Measurements from ENCODE around the gene SMAD7. TPM values are rescaled to one million over a fixed set of nuclear protein-coding genes. Genes with fewer than 3 reads are reported as not detected.

SMAD7 gene
- total and polyA plus RNA-seq, 4 donors, result 27.3 to 98.8 (median 44.2) TPM

DNA sequence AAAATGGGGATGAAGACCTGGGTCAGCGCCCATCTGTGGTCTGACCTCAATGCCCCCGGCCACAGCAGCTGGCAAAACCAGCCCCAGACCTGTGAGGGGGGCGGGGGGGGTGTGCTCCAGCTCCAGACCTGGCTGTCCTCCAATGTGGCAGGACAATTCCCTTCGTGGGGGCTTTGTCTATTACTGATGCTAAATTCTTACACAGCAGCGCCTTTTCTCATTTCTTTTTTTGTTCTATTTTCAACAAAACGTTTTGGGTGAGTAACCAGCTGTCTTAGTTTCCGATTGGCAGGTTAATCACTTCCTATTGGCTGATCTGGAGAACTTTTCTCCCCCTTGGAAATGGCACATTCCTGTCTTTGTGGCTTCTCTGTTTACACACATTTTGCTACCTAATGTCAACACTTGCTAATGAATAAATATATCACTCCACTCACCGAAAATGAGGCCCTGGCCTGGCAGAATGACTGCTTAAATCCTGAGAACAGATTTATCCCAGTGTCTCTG, 4.4 kb downstream of the SMAD7 start:
- intact Hi-C loops (cut with DNase I), result loop anchor here (2.0 to 10.0 kb wide), 2 partner anchors 272 kb away; no protein-coding TSS in a partner anchor
- peak overlapping the region; percentile 65 to 99 for H3K4me3 ChIP-seq (ENCODE audit: low read length in 2 of 2)
- DNase-seq, result peak in 1 of 2 donors; percentile 71
- no peaks in the 10 kb centered on the region for H3K27me3 ChIP-seq (ENCODE audit: control insufficient read depth in 1 of 2, insufficient read depth in 2 of 2, low read length in 1 of 2)
- H3K9me3 ChIP-seq (ENCODE audit: control insufficient read depth, low read length), result no peaks in the 10 kb centered on the region
- H3K36me3 ChIP-seq (ENCODE audit: control insufficient read depth in 1 of 2, insufficient read depth in 2 of 2, low read length in 1 of 2), result peaks cover 0 to 2% of the 10 kb centered on the region in 2 donors
- WGBS, 2 donors, result 6 to 8% methylated on average over 8 of the region's 8 CpGs
- ATAC-seq (ENCODE audit: low FRiP score), result no peak
- H3K27ac ChIP-seq (ENCODE audit: low read depth in 1 of 2, low read length in 2 of 2), result peak overlapping the region; percentile 17 to 52
- peaks cover 2 to 6% of the 10 kb centered on the region in 2 donors for H3K4me1 ChIP-seq (ENCODE audit: control insufficient read depth in 1 of 2, insufficient read depth in 2 of 2, low read length in 2 of 2)

DNA sequence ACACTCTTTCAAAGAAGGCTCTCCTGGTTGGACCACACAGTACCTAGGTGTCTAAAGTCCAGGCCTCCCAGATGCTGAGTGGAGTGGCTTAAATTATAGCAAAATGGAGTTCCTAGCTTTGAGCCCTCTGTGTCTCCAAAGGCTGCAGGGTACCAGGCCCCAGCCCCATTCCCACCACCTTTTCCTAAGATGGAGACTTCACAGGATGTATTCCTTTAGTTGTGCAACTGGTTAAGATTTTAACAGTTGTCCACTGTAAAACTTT, 4.9 kb downstream of the SMAD7 start:
- H3K36me3 ChIP-seq (ENCODE audit: control insufficient read depth in 1 of 2, insufficient read depth in 2 of 2, low read length in 1 of 2), result peaks cover 0 to 2% of the 10 kb centered on the region in 2 donors
- intact Hi-C loops (cut with DNase I), result loop anchor here (2.0 to 10.0 kb wide), 2 partner anchors 271 kb away; no protein-coding TSS in a partner anchor
- H3K27ac ChIP-seq (ENCODE audit: low read depth in 1 of 2, low read length in 2 of 2), result peak overlapping the region; percentile 52 to 79
- DNase-seq (no peak), ATAC-seq (ENCODE audit: low FRiP score) (no peak)
- peak overlapping the region; percentile 65 to 99 for H3K4me3 ChIP-seq (ENCODE audit: low read length in 2 of 2)
- H3K9me3 ChIP-seq (ENCODE audit: control insufficient read depth, low read length), result no peaks in the 10 kb centered on the region
- no peaks in the 10 kb centered on the region for H3K27me3 ChIP-seq (ENCODE audit: control insufficient read depth in 1 of 2, insufficient read depth in 2 of 2, low read length in 1 of 2)
- peaks cover 2 to 6% of the 10 kb centered on the region in 2 donors for H3K4me1 ChIP-seq (ENCODE audit: control insufficient read depth in 1 of 2, insufficient read depth in 2 of 2, low read length in 2 of 2)

DNA sequence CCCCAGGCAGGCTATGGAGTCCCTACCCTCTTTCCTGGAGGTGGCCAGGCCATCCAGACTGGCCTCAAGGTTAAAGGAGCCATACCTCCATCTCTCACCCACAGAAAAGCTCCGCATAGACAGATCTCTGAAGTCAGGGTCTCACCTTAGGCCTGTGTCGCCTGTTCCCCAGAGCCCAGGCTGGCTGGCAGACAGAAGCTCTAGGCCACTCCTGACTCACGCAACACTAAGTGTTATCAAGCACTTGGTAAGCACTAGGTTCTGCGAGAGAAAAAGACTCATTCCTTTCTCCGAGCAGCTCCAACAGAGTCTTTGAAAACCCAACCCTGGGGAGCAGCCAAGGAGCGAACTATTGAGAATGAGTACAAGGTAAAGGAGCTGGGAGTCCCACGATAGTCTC, 6.1 kb downstream of the SMAD7 start:
- ATAC-seq (ENCODE audit: low FRiP score), result no peak
- peaks cover 2 to 6% of the 10 kb centered on the region in 2 donors for H3K4me1 ChIP-seq (ENCODE audit: control insufficient read depth in 1 of 2, insufficient read depth in 2 of 2, low read length in 2 of 2)
- peak overlapping the region; percentile 72 to 93 for H3K27ac ChIP-seq (ENCODE audit: low read depth in 1 of 2, low read length in 2 of 2)
- peaks cover 0 to 2% of the 10 kb centered on the region in 2 donors for H3K36me3 ChIP-seq (ENCODE audit: control insufficient read depth in 1 of 2, insufficient read depth in 2 of 2, low read length in 1 of 2)
- DNase-seq, result peak in 1 of 2 donors; percentile 78
- H3K9me3 ChIP-seq (ENCODE audit: control insufficient read depth, low read length), result no peaks in the 10 kb centered on the region
- WGBS, 2 donors, result 5 to 14% methylated on average over 7 of the region's 7 CpGs
- no peaks in the 10 kb centered on the region for H3K27me3 ChIP-seq (ENCODE audit: control insufficient read depth in 1 of 2, insufficient read depth in 2 of 2, low read length in 1 of 2)
- H3K4me3 ChIP-seq (ENCODE audit: low read length in 2 of 2), result no peak overlapping the region
- intact Hi-C loops (cut with DNase I), result loop anchor here in 1 of 2 donors (5.0 to 10.0 kb wide), 3 partner anchors 167 to 270 kb away; no protein-coding TSS in a partner anchor

DNA sequence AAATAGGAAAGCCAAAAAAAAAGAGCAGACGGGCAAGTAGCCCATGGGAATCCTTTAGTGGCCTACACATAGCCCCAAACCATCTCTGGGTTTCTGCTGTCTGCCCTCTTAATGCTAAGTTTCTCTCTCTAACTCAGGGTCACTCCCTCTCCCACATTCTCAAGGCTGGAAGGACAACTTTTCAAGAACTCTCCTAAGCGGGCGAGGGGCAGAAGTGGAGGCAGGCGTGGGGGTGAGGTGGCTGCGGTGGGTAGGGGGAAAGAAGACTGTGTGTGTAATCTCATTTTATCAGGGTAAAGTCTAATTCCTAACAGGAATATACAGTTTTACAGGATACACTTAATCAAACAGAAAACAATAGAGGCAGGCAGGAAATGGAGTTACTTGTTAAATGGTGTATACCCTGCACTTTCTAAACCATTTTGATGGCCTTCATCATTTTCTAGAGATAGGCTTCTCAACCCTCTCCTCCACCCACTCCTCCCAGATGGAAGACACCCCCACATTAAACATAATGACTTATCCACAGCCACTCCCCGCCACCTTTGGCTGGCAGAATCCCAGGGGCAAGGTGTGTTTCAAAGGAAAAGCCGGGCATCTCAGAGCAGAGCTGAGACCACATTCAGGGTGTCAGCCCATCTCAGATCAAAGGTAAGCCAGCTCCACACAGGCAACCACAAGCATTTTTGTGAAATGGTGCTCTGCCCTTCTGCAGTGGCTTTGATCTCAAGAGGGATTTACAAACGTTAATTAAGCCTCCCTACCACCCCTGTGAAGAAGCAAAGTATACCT, 6.8 kb downstream of the SMAD7 start:
- DNase-seq (no peak), ATAC-seq (ENCODE audit: low FRiP score) (no peak)
- Histone ChIP-seq H3K36me3 (ENCODE audit: control insufficient read depth in 1 of 2, insufficient read depth in 2 of 2, low read length in 1 of 2) (peaks cover 0 to 2% of the 10 kb centered on the region in 2 donors), H3K9me3 (ENCODE audit: control insufficient read depth, low read length) (no peaks in the 10 kb centered on the region), H3K27me3 (ENCODE audit: control insufficient read depth in 1 of 2, insufficient read depth in 2 of 2, low read length in 1 of 2) (no peaks in the 10 kb centered on the region), H3K4me3 (ENCODE audit: low read length in 2 of 2) (peak overlapping the region in 1 of 2 donors; percentile 5), H3K27ac (ENCODE audit: low read depth in 1 of 2, low read length in 2 of 2) (peak overlapping the region; percentile 72 to 93), H3K4me1 (ENCODE audit: control insufficient read depth in 1 of 2, insufficient read depth in 2 of 2, low read length in 2 of 2) (peaks cover 2 to 6% of the 10 kb centered on the region in 2 donors)
- 32 to 37% methylated on average over 8 of the region's 8 CpGs for WGBS, 2 donors
- intact Hi-C loops (cut with DNase I), result loop anchor here (2.0 to 10.0 kb wide), 4 partner anchors 163 to 269 kb away; no protein-coding TSS in a partner anchor

DNA sequence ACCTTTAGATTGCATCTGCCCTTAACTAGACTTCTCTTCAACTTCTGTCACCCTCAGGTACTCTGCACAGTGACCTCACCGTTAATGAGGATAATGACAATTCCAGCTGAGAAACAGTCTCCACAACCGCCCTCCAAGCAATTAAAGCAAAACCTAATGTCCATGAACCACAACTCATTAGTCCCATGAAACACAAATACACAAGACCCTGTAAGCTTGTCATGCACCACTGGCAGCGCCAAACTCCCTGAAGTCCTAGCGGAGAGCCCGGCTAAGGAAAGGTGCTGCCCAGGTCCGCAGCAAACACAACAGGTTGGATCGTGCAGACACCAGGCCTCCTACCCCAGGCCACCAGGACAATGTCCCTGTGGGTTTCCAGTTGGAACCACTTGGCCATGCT, 7.4 kb downstream of the SMAD7 start:
- DNase-seq (peak in 1 of 2 donors; percentile 57), ATAC-seq (ENCODE audit: low FRiP score) (no peak)
- WGBS, 2 donors, result 12 to 19% methylated on average over 7 of the region's 7 CpGs
- Histone ChIP-seq H3K36me3 (ENCODE audit: control insufficient read depth in 1 of 2, insufficient read depth in 2 of 2, low read length in 1 of 2) (peaks cover 0 to 2% of the 10 kb centered on the region in 2 donors), H3K4me1 (ENCODE audit: control insufficient read depth in 1 of 2, insufficient read depth in 2 of 2, low read length in 2 of 2) (peaks cover 2 to 6% of the 10 kb centered on the region in 2 donors), H3K9me3 (ENCODE audit: control insufficient read depth, low read length) (no peaks in the 10 kb centered on the region), H3K27me3 (ENCODE audit: control insufficient read depth in 1 of 2, insufficient read depth in 2 of 2, low read length in 1 of 2) (no peaks in the 10 kb centered on the region), H3K4me3 (ENCODE audit: low read length in 2 of 2) (peak overlapping the region in 1 of 2 donors; percentile 9), H3K27ac (ENCODE audit: low read depth in 1 of 2, low read length in 2 of 2) (peak overlapping the region in 1 of 2 donors; percentile 53)
- intact Hi-C loops (cut with DNase I), result loop anchor here (2.0 to 10.0 kb wide), 4 partner anchors 163 to 269 kb away; no protein-coding TSS in a partner anchor

DNA sequence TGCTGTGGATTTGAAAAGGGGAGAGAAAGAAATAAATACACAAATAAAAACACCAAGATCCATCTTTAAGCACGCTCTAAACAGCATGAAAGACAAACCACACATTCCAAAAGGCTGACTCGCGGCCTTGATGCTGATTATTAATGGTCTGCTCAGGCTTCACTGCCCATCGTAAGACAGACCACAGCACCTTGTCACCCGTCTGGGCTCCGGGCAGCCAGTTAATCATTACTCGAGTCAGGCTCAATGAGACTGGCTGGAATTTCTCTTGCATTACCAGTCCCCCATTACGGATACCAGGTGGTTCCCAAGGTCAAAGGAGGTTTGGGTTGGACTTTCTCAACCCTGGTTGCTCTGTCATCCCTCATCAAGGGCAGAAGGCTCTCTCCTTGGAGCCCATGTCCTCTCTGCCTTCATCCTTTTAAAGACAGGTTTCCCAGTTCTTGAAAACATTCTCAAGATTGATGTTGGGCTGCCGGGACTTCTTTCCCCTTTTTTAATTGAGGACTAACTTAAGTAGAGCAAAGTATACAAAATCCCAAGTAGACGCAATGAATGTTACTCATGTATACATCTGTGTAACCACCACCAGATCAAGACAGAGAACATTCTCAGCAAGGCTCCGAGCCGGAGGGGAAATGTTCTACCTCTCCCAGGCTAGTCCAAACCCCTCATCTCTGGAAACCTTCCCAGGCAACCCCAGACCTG, 8.1 kb downstream of the SMAD7 start:
- peak overlapping the region; percentile 58 to 79 for H3K27ac ChIP-seq (ENCODE audit: low read depth in 1 of 2, low read length in 2 of 2)
- H3K9me3 ChIP-seq (ENCODE audit: control insufficient read depth, low read length), result no peaks in the 10 kb centered on the region
- 6 to 9% methylated on average over 12 of the region's 12 CpGs for WGBS, 2 donors
- intact Hi-C loops (cut with DNase I), result loop anchor here (2.0 to 10.0 kb wide), 4 partner anchors 162 to 268 kb away; no protein-coding TSS in a partner anchor
- H3K4me1 ChIP-seq (ENCODE audit: control insufficient read depth in 1 of 2, insufficient read depth in 2 of 2, low read length in 2 of 2), result peaks cover 2 to 6% of the 10 kb centered on the region in 2 donors
- H3K27me3 ChIP-seq (ENCODE audit: control insufficient read depth in 1 of 2, insufficient read depth in 2 of 2, low read length in 1 of 2), result no peaks in the 10 kb centered on the region
- peaks cover 0 to 2% of the 10 kb centered on the region in 2 donors for H3K36me3 ChIP-seq (ENCODE audit: control insufficient read depth in 1 of 2, insufficient read depth in 2 of 2, low read length in 1 of 2)
- DNase-seq (no peak), ATAC-seq (ENCODE audit: low FRiP score) (no peak)
- H3K4me3 ChIP-seq (ENCODE audit: low read length in 2 of 2), result peak overlapping the region; percentile 7 to 9

DNA sequence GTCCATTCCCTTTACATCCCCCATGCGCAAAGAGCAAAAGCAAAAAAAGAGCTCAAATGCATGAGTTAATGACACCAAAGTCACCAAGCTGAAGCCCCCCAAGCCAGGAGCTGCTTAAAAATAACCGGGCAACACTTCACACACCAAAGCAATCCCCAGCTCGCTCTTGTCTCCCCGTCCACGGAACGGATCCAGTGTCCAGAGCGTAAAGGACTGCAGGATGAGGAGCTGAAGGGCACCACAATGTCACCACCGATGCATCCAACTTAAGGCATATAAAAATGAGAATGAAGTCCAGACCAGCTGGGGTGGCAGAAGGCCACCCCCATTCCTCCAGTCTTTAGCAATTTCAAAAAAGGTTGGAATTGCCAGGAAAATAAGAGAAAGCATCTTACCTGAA, 8.7 kb downstream of the SMAD7 start:
- Histone ChIP-seq H3K27ac (ENCODE audit: low read depth in 1 of 2, low read length in 2 of 2) (peak overlapping the region; percentile 58 to 71), H3K27me3 (ENCODE audit: control insufficient read depth in 1 of 2, insufficient read depth in 2 of 2, low read length in 1 of 2) (no peaks in the 10 kb centered on the region), H3K4me3 (ENCODE audit: low read length in 2 of 2) (no peak overlapping the region), H3K4me1 (ENCODE audit: control insufficient read depth in 1 of 2, insufficient read depth in 2 of 2, low read length in 2 of 2) (peaks cover 2 to 6% of the 10 kb centered on the region in 2 donors), H3K36me3 (ENCODE audit: control insufficient read depth in 1 of 2, insufficient read depth in 2 of 2, low read length in 1 of 2) (peaks cover 0 to 2% of the 10 kb centered on the region in 2 donors), H3K9me3 (ENCODE audit: control insufficient read depth, low read length) (no peaks in the 10 kb centered on the region)
- 20 to 26% methylated on average over 8 of the region's 8 CpGs for WGBS, 2 donors
- intact Hi-C loops (cut with DNase I), result loop anchor here (2.0 to 10.0 kb wide), 4 partner anchors 161 to 267 kb away; no protein-coding TSS in a partner anchor
- no peak for DNase-seq
- ATAC-seq (ENCODE audit: low FRiP score), result no peak

DNA sequence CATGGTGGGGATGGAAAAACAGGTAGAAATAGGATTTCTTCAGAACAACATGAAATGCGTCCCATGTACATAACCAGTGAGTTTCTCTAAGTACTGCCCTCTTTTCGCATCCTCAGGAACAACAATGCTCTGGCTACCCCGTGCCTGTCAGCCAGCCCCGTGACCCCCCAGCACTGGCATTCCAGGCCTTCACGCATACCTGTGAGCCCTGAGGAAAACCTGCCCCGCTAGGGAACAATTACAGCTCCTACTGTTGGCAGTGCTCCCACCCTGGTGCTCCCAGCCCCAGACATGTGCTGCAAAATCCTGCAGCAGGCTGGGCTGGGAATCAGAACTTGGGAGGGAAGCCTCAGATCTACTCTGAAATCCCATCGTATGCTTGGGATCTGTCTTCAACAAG, 9.1 kb downstream of the SMAD7 start:
- intact Hi-C loops (cut with DNase I), result loop anchor here (2.0 to 10.0 kb wide), 4 partner anchors 161 to 267 kb away; no protein-coding TSS in a partner anchor

More for the DNA sequence above, 9.1 kb downstream of the SMAD7 start:
- no peaks in the 10 kb centered on the region for H3K27me3 ChIP-seq (ENCODE audit: control insufficient read depth in 1 of 2, insufficient read depth in 2 of 2, low read length in 1 of 2)
- DNase-seq, result no peak
- peaks cover 0 to 2% of the 10 kb centered on the region in 2 donors for H3K36me3 ChIP-seq (ENCODE audit: control insufficient read depth in 1 of 2, insufficient read depth in 2 of 2, low read length in 1 of 2)
- peak overlapping the region; percentile 61 to 71 for H3K27ac ChIP-seq (ENCODE audit: low read depth in 1 of 2, low read length in 2 of 2)
- WGBS, 2 donors, result 6 to 12% methylated on average over 7 of the region's 7 CpGs
- no peak overlapping the region for H3K4me3 ChIP-seq (ENCODE audit: low read length in 2 of 2)
- no peak for ATAC-seq (ENCODE audit: low FRiP score)
- H3K9me3 ChIP-seq (ENCODE audit: control insufficient read depth, low read length), result no peaks in the 10 kb centered on the region
- peaks cover 2 to 6% of the 10 kb centered on the region in 2 donors for H3K4me1 ChIP-seq (ENCODE audit: control insufficient read depth in 1 of 2, insufficient read depth in 2 of 2, low read length in 2 of 2)
